GM12873 (cell line): ENCODE data around the gene TEAD1.

Source experiments
- TF ChIP-seq, protein P1 (sequence below): IDR thresholded peaks from 2 replicates; pipeline ENCODE4 v1.5.1; 2012; ENCODE audit warnings: low read depth, mild to moderate bottlenecking, moderate library complexity, low read length, control low read depth; ENCODE audit not compliant: insufficient read depth; ENCODE audit errors: missing control alignments

Gene TEAD1

DNA sequence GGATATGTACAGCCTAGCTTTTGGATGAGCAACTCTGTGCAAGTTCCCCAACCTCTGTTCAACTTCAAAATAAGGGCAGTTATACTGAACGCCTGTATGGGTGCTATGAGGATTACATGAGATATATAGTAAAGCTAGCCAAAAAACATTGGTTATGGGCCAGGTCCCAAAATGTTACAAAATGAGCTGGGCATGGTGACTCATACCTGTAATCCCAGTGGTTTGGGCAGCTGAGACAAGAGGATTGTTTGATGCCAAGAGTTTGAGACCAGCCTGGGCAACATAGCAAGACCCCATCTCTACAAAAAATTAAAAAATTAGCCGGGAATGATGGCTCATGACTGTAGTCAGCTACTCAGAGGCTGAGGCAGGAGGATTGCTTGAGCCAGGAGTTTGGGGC is 118.4 kb downstream of the TEAD1 start:
- TF ChIP-seq, protein P1, sequence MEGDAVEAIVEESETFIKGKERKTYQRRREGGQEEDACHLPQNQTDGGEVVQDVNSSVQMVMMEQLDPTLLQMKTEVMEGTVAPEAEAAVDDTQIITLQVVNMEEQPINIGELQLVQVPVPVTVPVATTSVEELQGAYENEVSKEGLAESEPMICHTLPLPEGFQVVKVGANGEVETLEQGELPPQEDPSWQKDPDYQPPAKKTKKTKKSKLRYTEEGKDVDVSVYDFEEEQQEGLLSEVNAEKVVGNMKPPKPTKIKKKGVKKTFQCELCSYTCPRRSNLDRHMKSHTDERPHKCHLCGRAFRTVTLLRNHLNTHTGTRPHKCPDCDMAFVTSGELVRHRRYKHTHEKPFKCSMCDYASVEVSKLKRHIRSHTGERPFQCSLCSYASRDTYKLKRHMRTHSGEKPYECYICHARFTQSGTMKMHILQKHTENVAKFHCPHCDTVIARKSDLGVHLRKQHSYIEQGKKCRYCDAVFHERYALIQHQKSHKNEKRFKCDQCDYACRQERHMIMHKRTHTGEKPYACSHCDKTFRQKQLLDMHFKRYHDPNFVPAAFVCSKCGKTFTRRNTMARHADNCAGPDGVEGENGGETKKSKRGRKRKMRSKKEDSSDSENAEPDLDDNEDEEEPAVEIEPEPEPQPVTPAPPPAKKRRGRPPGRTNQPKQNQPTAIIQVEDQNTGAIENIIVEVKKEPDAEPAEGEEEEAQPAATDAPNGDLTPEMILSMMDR: no peak

DNA sequence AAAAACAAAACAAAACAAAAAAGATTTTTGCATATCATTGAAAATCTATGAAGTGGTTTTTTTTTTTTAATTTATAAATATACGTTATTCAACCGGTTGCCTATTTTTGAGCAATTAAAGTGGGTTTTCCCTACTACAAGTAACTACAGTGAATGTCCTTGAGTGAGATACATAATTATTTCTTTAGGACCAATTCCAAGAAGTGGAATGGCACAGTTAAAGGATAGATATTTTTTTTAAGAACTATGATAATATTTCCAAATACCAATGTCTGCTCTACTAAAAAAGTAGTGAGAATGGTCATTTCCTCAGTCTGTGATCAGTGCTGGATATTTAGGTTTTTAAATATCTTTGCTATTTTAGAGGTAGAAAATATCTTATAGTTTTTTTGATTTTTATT is 118.8 kb downstream of the TEAD1 start:
- TF ChIP-seq, protein P1: no peak

DNA sequence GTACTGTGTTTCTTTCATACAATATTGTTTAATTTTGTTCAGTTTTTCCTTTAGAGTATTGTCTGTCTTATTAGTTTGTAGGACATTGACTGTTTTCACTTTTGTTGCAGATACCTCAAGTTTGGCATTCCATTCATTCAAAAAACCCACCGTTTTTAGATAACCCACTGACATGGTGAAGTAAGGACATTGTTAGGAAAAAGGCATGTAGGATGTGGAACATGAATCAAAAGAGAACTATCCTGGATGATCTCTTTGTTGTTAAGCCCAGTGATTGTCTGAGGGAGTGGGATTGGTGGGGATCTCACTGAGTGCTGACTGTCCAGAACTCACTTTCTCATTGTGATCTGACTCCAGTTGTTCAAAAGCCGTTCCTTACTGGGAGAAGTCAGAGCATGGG is 119.3 kb downstream of the TEAD1 start:
- TF ChIP-seq, protein P1: no peak

DNA sequence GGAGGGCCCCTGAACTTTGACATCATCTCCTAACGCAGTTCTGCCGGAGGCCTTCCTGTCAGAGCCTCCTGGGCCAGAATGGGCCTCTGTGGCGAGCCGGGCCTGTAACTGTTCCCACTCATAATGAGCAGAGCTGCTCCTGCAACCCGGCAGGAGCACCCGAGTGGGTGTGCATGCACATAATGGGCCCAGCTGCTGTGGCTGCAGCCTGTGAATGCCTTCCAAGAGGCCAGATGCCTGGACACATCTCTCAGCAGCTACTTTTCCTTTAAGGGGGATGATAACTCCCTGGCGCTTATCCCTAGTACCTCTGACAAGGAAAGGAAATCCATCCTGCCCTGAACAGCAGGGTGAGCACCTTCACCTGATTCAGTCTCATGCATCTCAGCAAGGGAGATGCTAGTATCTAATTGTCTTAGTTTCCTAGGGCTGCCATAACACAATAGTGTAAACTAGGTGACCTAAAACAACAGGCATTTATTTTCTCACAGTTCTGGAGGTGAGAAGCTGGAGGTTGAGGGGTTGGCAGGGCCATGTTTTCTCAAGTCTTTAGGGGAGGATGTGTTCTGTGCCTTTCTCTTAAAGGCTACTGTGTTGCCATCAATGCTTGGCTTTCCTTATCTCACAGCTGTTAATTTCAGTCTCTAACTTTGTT is 120.5 kb downstream of the TEAD1 start:
- TF ChIP-seq, protein P1: no peak

DNA sequence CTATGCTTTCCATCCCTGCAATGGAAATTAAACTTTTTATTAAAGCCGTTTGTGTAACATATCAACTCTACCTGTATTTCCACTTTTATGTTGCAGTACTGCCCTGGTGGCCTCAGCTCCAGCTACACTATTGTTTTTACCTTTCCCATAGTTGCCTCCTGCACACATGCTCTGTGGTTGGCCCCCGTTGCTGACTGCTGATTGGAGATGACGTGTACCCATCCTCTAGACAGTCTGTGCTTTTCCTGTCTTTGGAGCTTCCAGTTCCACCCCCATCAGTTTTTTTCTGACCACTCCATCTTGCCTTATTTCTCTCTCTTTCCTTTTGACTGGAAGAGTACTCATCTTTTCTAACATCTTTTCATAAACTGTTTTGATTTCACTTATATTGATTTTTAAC is 123.8 kb downstream of the TEAD1 start:
- TF ChIP-seq, protein P1: no peak

DNA sequence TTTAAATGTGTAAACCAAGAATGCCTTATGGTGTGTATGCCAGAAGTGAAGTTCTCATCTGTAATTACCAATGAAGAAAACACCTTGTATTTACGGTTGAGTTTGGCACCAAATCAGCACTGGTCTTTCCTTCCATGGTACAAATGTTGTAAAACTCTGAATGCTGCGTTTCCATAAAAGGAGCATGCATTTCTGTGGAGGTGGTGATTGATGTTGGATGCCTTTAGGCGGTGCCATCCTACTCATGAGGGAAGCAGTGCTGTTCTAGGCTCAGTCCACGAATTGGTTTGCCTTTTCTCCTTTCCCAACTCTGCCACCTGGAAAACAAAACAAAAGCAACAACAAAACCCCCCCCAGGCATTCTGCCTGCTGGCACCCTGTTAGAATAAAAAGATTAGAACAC is 124.4 kb downstream of the TEAD1 start:
- TF ChIP-seq, protein P1: no peak

DNA sequence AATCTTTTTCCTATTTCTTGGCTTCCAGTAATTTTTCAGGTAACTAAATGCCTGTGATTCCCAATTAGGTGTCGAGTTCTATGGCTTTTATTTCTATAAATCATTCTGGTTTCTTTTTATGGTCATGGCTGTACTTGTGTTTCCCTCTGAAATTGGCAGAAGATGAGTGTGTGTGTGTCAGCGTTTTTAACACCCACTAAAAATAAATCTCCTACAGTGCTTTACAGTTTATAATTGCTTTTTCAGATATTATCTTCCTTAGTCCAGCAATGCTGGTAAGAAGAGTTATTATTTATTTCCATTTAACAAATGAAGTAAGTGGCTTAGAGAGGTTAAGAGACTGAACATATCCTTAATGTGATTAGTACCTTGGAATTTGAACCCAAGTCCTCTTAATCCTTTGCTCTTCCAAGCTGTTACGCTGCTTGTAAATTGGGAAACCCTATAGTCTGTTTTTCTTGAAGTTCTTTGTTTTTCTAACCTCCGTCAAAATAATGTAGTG is 125.2 kb downstream of the TEAD1 start:
- TF ChIP-seq, protein P1: no peak
